A549 (cell line): ENCODE results near the gene HOXA2. TPM values are rescaled to one million over a fixed set of nuclear protein-coding genes. Genes with fewer than 3 reads are reported as not detected.

Source experiments
- ATAC-seq, 2 experiments: fragments of 200-7000 bp in 1 of 2; fragments of >200 bp in 1 of 2; cut with Nextera tagmentation in 1 of 2; cut with Tn5 transposase in 1 of 2; 3 replicates each; pipeline versions ENCODE4 v1.8.0 to v1.9.1; 2018 to 2020; ENCODE audit warnings: mild to moderate bottlenecking in 1 of 2, moderate library complexity in 1 of 2
- CTCF ChIA-PET: fragments of 300-600 bp; sonication (Branson Sonifier 250); formaldehyde crosslinking; extraction: SDS; loops from one replicate; lab custom pipeline; 2021; ENCODE audit warnings: antibody characterized with exemption, inconsistent platforms; lab: Yijun Ruan, JAX
- POLR2A ChIA-PET: fragments of 350-600 bp; formaldehyde crosslinking; extraction: SDS; loops from one replicate; lab custom pipeline; 2021; ENCODE audit warnings: antibody characterized with exemption, inconsistent platforms; lab: Yijun Ruan, JAX
- DNase-seq, 2 experiments: peaks; one replicate each; pipeline versions ENCODE4 v3.0.0 to v3.0.0-alpha.2; 2011 to 2016; ENCODE audit warnings: low read depth in 1 of 2, low spot score in 1 of 2
- FAIRE-seq: peaks from 2 replicates; lab custom pipeline; 2011; peaks lifted over from hg19 to GRCh38; lab: Jason Lieb, UNC
- H3K27ac ChIP-seq, 2 experiments: fragments of >200 bp; sonication (Bioruptor Twin); formaldehyde crosslinking; 3 replicates each; pipeline ENCODE4 v1.5.1; 2016 to 2017
- H3K4me1 ChIP-seq: fragments of >200 bp; sonication (Bioruptor Twin); formaldehyde crosslinking; 3 replicates; pipeline ENCODE4 v1.6.1; 2016
- H3K4me2 ChIP-seq: fragments of >200 bp; sonication (Bioruptor Twin); formaldehyde crosslinking; 3 replicates; pipeline ENCODE4 v1.6.1; 2016
- H3K4me3 ChIP-seq: fragments of >200 bp; sonication (Bioruptor Twin); formaldehyde crosslinking; 3 replicates; pipeline ENCODE4 v1.5.1; 2016
- H3K9me3 ChIP-seq: fragments of >200 bp; sonication (Bioruptor Twin); formaldehyde crosslinking; 3 replicates; pipeline ENCODE4 v1.6.1; 2016
- BHLHE40 ChIP-seq: IDR thresholded peaks from 2 replicates; pipeline ENCODE4 v1.6.1; 2012; ENCODE audit warnings: low read depth, low read length, inconsistent platforms
- CEBPB ChIP-seq, 2 experiments: fragments of >200 bp in 1 of 2; sonication (Bioruptor Twin) in 1 of 2; formaldehyde crosslinking in 1 of 2; IDR thresholded peaks; 2 replicates each; pipeline ENCODE4 v1.6.1; 2012 to 2016
- CHD4 ChIP-seq: fragments of 200-600 bp; sonication (generic); IDR thresholded peaks from 2 replicates; pipeline ENCODE4 v1.6.1; 2016; ENCODE audit warnings: antibody characterized with exemption, mild to moderate bottlenecking, borderline replicate concordance
- CTCF ChIP-seq: fragments of >200 bp; sonication (Bioruptor Twin); formaldehyde crosslinking; IDR thresholded peaks from 3 replicates; pipeline ENCODE4 v1.5.1; 2016
- E2F6 ChIP-seq: IDR thresholded peaks from 2 replicates; pipeline ENCODE4 v1.6.1; 2012; ENCODE audit warnings: low read depth, borderline replicate concordance
- EHMT2 ChIP-seq: fragments of 200-600 bp; sonication (generic); IDR thresholded peaks from 2 replicates; pipeline ENCODE4 v1.6.1; 2016; ENCODE audit warnings: antibody characterized with exemption, low read depth, mild to moderate bottlenecking, moderate library complexity
- HES2 ChIP-seq: fragments of >200 bp; sonication (Bioruptor Twin); formaldehyde crosslinking; IDR thresholded peaks from 2 replicates; pipeline ENCODE4 v1.6.1; 2016
- HEYL ChIP-seq: fragments of 250-450 bp; sonication (Bioruptor Pico); IDR thresholded peaks from 2 replicates; pipeline ENCODE4 v1.8.0; 2021; ENCODE audit warnings: mild to moderate bottlenecking, moderate library complexity
- HOXB5 ChIP-seq: fragments of 250-450 bp; sonication (Bioruptor Pico); IDR thresholded peaks from 2 replicates; pipeline ENCODE4 v1.5.0; 2020; ENCODE audit warnings: mild to moderate bottlenecking, moderate library complexity
- JUN ChIP-seq, 2 experiments: fragments of >200 bp; sonication (Bioruptor Twin); formaldehyde crosslinking; IDR thresholded peaks; 2 replicates in 1 of 2; 3 replicates in 1 of 2; pipeline ENCODE4 v1.6.1; 2016 to 2017
- KDM1A ChIP-seq: fragments of 200-600 bp; sonication (generic); IDR thresholded peaks from 2 replicates; pipeline ENCODE4 v1.6.1; 2016; ENCODE audit warnings: low read depth, mild to moderate bottlenecking
- MYC ChIP-seq: IDR thresholded peaks from 2 replicates; pipeline ENCODE4 v1.6.1; 2012; ENCODE audit warnings: mild to moderate bottlenecking, inconsistent platforms, low read length, improper control_type of control experiment, borderline replicate concordance
- PBX3 ChIP-seq: IDR thresholded peaks from 2 replicates; pipeline ENCODE4 v1.6.1; 2012
- PHF8 ChIP-seq: fragments of 200-600 bp; sonication (generic); IDR thresholded peaks from 2 replicates; pipeline ENCODE4 v1.6.1; 2016; ENCODE audit warnings: low read depth, mild to moderate bottlenecking, antibody characterized with exemption, moderate library complexity, borderline replicate concordance
- RAD21 ChIP-seq, 2 experiments: fragments of >200 bp in 1 of 2; sonication (Bioruptor Twin) in 1 of 2; formaldehyde crosslinking in 1 of 2; IDR thresholded peaks in 1 of 2; conservative IDR thresholded peaks in 1 of 2; 2 replicates in 1 of 2; 3 replicates in 1 of 2; pipeline ENCODE4 v1.6.1; 2012 to 2018; ENCODE audit warnings: inconsistent platforms in 1 of 2
- RARB ChIP-seq: fragments of 250-450 bp; sonication (Bioruptor Pico); IDR thresholded peaks from 2 replicates; pipeline ENCODE4 v1.8.0; 2021; ENCODE audit warnings: mild to moderate bottlenecking, moderate library complexity
- RNF2 ChIP-seq: fragments of 200-600 bp; sonication (generic); IDR thresholded peaks from 2 replicates; pipeline ENCODE4 v1.6.1; 2016; ENCODE audit warnings: low read depth, mild to moderate bottlenecking, antibody characterized with exemption, moderate library complexity, borderline replicate concordance
- TFCP2L1 ChIP-seq: fragments of 250-450 bp; sonication (Bioruptor Pico); IDR thresholded peaks from 2 replicates; pipeline ENCODE4 v1.5.0; 2021; ENCODE audit warnings: mild to moderate bottlenecking
- ZC3H11A ChIP-seq: fragments of 450-650 bp; IDR thresholded peaks from 2 replicates; pipeline ENCODE4 v1.6.1; 2014; ENCODE audit warnings: antibody characterized with exemption, mild to moderate bottlenecking
- WGBS: methylation state at CpG from one replicate; pipeline ENCODE4 v1.1.6; 2017; ENCODE audit errors: missing lambda C conversion rate; 5-methylcytosine and 5-hydroxymethylcytosine counted together
- polyA plus RNA-seq, 4 experiments: library from polyadenylated mRNA; depleted of rRNA in 3 of 4; stranded (reverse); fragments of >200 nt; fragmentation: RNase III in 1 of 4; extraction: RNeasy Plus Mini Kit Qiagen cat#74134 plus additional on column Dnase treatment in 1 of 4; gene quantifications; 2 replicates in 3 of 4; 3 replicates in 1 of 4; pipeline ENCODE4 v1.2.3, GENCODE V29; 2011 to 2017

HOXA2 gene
- polyA plus RNA-seq, 2 of the 4 experiments (the other 2 are of a cell fraction) = 1.3 to 2.1 TPM

- ATAC-seq (no peak), DNase-seq (no peak), FAIRE-seq (no peak)
- Histone ChIP-seq H3K4me3 (no peak overlapping the region), H3K4me1 (peaks cover 2% of the 10 kb centered on the region; the same call in 1 of the 3 replicates), H3K4me2 (no peak overlapping the region), H3K9me3 (no peaks in the 10 kb centered on the region), H3K27ac (no peak overlapping the region)
- ChIA-PET CTCF (interaction anchor here (0.6 to 3.7 kb wide), 7 partner anchors 7 to 1212 kb away, joined by 3 to 20 read pairs (median 4); partner anchors contain the start of gene HOXA1), POLR2A (no interaction called here)
- TF ChIP-seq HEYL (CRISPR knock-in tag) (no peak), CTCF (no peak), TFCP2L1 (CRISPR knock-in tag) (no peak), RARB (CRISPR knock-in tag) (no peak), PBX3 (no peak), MYC (no peak), E2F6 (no peak), PHF8 (no peak), ZC3H11A (no peak), EHMT2 (no peak), JUN (IDR thresholded peaks at IDR 0.05) (no peak), RAD21 (conservative IDR thresholded peaks at IDR 0.05 in 1 of 2, IDR thresholded peaks at IDR 0.05 in 1 of 2) (no peak), BHLHE40 (no peak), CEBPB (IDR thresholded peaks at IDR 0.05) (no peak), KDM1A (no peak)
- 93% methylated on average over 13 of the region's 13 CpGs for WGBS
Measured at GRCh38 chr7:27104341-27105058, 2.0 kb upstream of the HOXA2 start.

GRCh38 chr7:27103489-27104226 lies 1.2 kb upstream of the HOXA2 start:
- WGBS = 95% methylated on average over 31 of the region's 35 CpGs
- Histone ChIP-seq H3K4me3 (no peak overlapping the region), H3K9me3 (no peaks in the 10 kb centered on the region)
- POLR2A ChIA-PET = no interaction called here
- FAIRE-seq (no peak), DNase-seq (no peak)
- no peak for TF ChIP-seq CHD4
- TF ChIP-seq HOXB5 = no peak
- no peak for TF ChIP-seq HES2
- TF ChIP-seq RNF2 = no peak
- TF ChIP-seq, all 56 proteins: peak for 0
- Histone ChIP-seq H3K4me2 (no peak overlapping the region), H3K27ac (no peak overlapping the region), H3K4me1 (no peaks in the 10 kb centered on the region; the same call in 2 of the 3 replicates)
- no peak; a peak in 1 of 6 replicates for ATAC-seq
- CTCF ChIA-PET = no interaction called here
